Activated CD4-positive, alpha-beta memory T cell treated with anti-CD3 and anti-CD28 coated beads for 36 hours (primary cell): Measurements from ENCODE around the gene CD70. TPM values are rescaled to one million over a fixed set of nuclear protein-coding genes. Genes with fewer than 3 reads are reported as not detected.
"Not testable (repeated sequence)": the region's sequence is repeated elsewhere in the genome, so short reads cannot be mapped to it uniquely, and the experiment has no call there.

Experiments used
- CTCF ChIA-PET: fragments of 350-600 bp; sonication (Branson Sonifier 250); formaldehyde crosslinking; loops from one replicate; lab custom pipeline; 2021; ENCODE audit warnings: antibody characterized with exemption, inconsistent platforms; lab: Charles Lee
- POLR2A ChIA-PET: fragments of 350-600 bp; sonication (Branson Sonifier 250); formaldehyde crosslinking; loops from one replicate; lab custom pipeline; 2021; ENCODE audit warnings: antibody characterized with exemption; lab: Charles Lee
- DNase-seq: peaks from one replicate; pipeline ENCODE4 v3.0.0-alpha.2; 2020
- H3K27ac Mint-ChIP-seq: one replicate; pipeline ENCODE4 v1.8.0; 2021; ENCODE audit warnings: mixed read lengths
- H3K27me3 Mint-ChIP-seq: one replicate; pipeline ENCODE4 v1.8.0; 2021; ENCODE audit warnings: mixed read lengths
- H3K36me3 Mint-ChIP-seq: one replicate; pipeline ENCODE4 v1.8.0; 2021; ENCODE audit warnings: mixed read lengths
- H3K4me1 Mint-ChIP-seq: one replicate; pipeline ENCODE4 v1.8.0; 2021; ENCODE audit warnings: low read depth, mixed read lengths
- H3K4me3 Mint-ChIP-seq: one replicate; pipeline ENCODE4 v1.8.0; 2021; ENCODE audit warnings: mild to moderate bottlenecking, mixed read lengths
- H3K9me3 Mint-ChIP-seq: one replicate; pipeline ENCODE4 v1.8.0; 2021; ENCODE audit warnings: mixed read lengths
- intact Hi-C: fragments of 100-400 bp; cut with micrococcal nuclease; formaldehyde crosslinking; loops from one replicate; pipeline ENCODE4 v1.15.1; 2023
- total RNA-seq, 2 experiments: library from RNA; stranded (reverse); gene quantifications; one replicate each; pipeline ENCODE4 v1.2.3, GENCODE V29; 2021

Gene CD70
- total RNA-seq, 2 experiments from 2014 or later = 8.4 to 10.7 TPM

DNA sequence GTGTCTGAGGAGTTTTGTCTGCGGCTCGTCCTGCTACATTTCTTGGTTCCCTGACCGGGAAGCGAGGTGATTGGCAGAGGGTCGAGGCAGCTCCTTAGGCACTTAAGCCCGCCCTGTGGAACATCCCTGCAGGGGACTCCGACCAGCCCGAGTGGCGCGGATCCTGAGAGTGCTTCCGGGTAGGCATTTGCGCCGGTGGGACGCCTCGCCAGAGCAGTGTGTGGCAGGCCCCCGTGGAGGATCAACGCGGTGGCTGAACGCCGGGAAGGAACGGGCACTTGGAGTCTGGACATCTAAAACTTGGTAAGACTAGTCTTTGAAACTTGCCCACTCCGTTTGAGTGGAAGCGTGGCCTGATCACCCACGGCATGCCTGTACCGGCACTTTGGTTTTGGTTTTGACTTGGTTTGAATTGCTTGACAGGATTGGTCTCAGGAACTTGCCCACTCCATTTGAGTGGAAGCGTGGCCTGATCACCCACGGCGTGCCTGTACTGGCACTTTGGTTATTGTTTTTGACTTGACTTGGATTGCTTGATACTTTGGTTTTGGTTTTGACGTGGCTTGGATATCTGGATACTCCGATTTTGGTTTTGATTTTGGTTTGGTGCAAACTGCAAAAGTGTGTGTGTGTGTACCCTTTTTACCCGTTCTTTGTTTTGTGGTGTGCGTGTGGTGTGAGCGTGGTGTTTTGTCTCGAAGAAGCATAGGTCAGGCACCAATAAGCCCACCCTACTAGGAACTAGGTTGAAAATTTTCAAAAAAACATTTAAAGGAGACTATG lies 6.7 kb upstream of the CD70 start:
- DNase-seq, CTCF ChIA-PET, H3K36me3 Mint-ChIP-seq, H3K4me3 Mint-ChIP-seq, H3K9me3 Mint-ChIP-seq, H3K27me3 Mint-ChIP-seq, POLR2A ChIA-PET: not testable (repeated sequence)
- intact Hi-C loops = loop anchor here (1.0 kb wide), 1 partner anchor 19 kb away; no protein-coding TSS in a partner anchor
- Mint-ChIP-seq H3K27ac (peak overlapping the region; percentile 28), H3K4me1 (peaks cover 41% of the 10 kb centered on the region)

DNA sequence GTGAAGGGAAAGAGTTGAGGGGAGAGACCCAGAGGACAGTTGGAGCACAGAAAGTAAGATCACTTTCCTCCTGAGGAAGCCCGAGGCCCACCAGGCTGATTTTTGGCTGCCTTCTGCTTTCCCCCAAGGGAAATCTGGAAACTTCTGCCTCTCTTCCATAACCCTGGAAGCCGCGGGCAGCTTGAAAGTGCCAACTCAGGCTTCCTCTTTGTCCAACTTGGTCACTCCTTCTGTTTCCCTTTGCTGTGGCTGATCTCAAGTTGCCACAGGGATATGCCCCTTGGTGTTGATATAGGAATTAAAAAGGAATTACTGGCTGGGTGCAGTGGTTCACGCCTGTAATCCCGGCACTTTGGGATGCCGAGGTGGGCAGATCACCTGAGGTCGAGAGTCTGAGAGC lies 5.7 kb upstream of the CD70 start:
- ChIA-PET CTCF (no interaction called here), POLR2A (no interaction called here)
- Mint-ChIP-seq H3K27ac (no peak overlapping the region), H3K9me3 (no peaks in the 10 kb centered on the region), H3K4me3 (no peak overlapping the region), H3K4me1 (peaks cover 45% of the 10 kb centered on the region), H3K27me3 (peaks cover 11% of the 10 kb centered on the region), H3K36me3 (no peaks in the 10 kb centered on the region)
- no peak for DNase-seq
- intact Hi-C loops = no loop called here

DNA sequence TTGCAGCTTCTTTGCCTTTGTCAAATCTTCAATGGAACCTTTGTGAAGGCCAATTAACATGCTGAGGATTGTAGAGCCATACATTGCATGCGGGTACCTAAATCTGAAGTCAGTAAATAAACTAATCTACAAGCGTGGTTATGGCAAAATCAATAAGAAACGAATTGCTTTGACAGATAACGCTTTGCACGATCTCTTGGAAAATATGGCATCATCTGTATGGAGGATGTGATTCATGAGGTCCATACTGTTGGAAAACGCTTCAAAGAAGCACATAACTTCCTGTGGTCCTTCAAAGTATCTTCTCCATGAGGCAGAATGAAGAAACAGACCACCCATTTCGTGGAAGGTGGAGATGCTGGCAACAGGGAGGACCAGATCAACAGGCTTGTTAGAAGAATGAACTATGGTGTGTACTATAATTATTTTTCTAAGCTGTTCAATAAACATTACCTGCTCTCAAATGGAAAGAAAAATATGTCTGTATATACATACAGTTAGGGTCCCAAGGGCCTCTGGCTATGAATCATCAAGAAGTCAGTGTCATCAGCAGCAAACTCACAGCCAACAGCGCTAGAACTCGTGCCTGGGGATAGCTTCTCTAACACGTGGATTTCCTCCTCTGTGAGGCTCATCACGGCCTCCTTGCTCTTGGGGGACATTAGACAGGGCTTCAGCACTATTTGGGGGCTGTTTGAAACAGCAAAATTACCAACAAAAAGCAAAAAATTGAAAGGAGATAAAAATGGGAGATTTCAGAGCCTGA lies 2.9 kb upstream of the CD70 start:
- Mint-ChIP-seq H3K9me3 (no peaks in the 10 kb centered on the region), H3K4me1 (peaks cover 51% of the 10 kb centered on the region), H3K36me3 (no peaks in the 10 kb centered on the region), H3K4me3 (no peak overlapping the region), H3K27me3 (peaks cover 32% of the 10 kb centered on the region), H3K27ac (no peak overlapping the region)
- POLR2A ChIA-PET = interaction anchor here (1.1 kb wide), 1 partner anchor 41 kb away, joined by 3 read pairs; no protein-coding TSS in a partner anchor
- intact Hi-C loops = loop anchor here (2.0 to 5.0 kb wide), 3 partner anchors 42 to 75 kb away; partner anchors contain the start of gene TNFSF9
- CTCF ChIA-PET = interaction anchor here (1.1 to 2.4 kb wide), 2 partner anchors 26 to 77 kb away, joined by 3 to 7 read pairs; no protein-coding TSS in a partner anchor
- DNase-seq = no peak

DNA sequence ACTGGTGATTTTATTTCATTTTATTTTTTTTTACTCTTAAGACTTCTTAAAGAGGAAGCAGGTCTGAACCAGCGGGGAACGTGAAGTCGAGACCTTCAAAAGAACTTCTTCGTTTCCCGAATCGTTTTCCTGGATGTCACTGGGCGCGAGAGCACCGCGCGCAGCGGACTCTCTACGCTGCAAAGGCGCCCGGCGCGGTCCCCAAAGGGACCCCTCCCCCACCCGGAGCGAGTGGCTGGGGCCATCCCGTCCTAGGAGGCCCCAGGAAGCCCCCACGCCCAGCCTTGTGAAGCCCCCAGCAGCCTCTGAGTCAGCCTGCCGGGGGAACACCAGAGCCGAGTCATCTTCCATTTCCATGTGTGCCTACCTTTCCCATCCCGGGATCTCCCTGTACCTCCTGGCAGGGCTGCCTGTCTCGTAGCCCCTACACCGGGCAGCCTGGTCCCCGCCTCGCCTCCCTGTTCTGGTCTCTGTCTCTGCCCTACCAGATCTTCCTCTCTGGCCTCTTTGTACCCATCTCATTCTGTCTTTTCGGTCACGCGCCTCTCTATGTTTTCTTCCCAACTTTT lies 608 bp downstream of the CD70 start:
- Mint-ChIP-seq H3K9me3 (no peaks in the 10 kb centered on the region), H3K36me3 (no peaks in the 10 kb centered on the region), H3K4me1 (peaks cover 58% of the 10 kb centered on the region), H3K27me3 (peaks cover 56% of the 10 kb centered on the region), H3K27ac (no peak overlapping the region), H3K4me3 (peak overlapping the region; percentile 71)
- peak; percentile 35 for DNase-seq
- intact Hi-C loops = loop anchor here (5.0 kb wide), 2 partner anchors 38 to 58 kb away; partner anchors contain the start of gene TNFSF9
- ChIA-PET POLR2A (no interaction called here), CTCF (interaction anchor here (1.2 kb wide), 1 partner anchor 74 kb away, joined by 3 read pairs; no protein-coding TSS in a partner anchor)

DNA sequence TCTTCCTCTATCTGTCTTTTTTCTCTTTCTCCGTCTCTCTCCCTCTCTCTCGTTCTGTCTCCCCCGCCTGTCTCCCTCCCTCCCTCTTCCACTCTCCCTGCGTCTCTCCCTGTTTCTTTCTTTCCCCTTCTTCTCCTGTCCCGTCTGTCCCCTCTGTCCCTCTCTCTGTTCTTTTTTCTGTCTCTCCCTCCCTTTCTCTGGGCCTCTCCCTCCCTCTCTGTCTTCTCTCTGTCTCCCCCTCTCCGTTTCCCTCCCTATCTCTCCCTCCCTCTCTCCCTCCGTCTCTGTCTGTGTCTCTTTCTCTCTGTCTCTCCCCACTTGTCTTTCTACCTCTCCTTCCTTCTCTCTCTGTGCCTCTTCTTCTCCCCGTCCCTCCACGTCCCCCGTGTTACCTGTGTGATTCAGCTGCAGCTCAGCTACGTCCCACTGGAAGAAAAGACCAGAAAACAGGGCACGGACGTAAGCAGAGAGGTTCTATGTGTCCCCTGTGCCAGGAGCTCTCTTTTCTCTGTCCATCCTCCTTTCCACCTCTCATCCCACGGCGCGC lies 1.2 kb downstream of the CD70 start:
- POLR2A ChIA-PET = no interaction called here
- H3K27ac Mint-ChIP-seq = no peak overlapping the region
- H3K4me3 Mint-ChIP-seq = peak overlapping the region; percentile 71
- DNase-seq = no peak
- CTCF ChIA-PET = interaction anchor here (1.2 kb wide), 1 partner anchor 73 kb away, joined by 3 read pairs; no protein-coding TSS in a partner anchor
- H3K9me3 Mint-ChIP-seq = no peaks in the 10 kb centered on the region
- H3K36me3 Mint-ChIP-seq = no peaks in the 10 kb centered on the region
- intact Hi-C loops = loop anchor here (5.0 kb wide), 2 partner anchors 37 to 57 kb away; partner anchors contain the start of gene TNFSF9
- H3K27me3 Mint-ChIP-seq = peaks cover 56% of the 10 kb centered on the region
- H3K4me1 Mint-ChIP-seq = peaks cover 58% of the 10 kb centered on the region

DNA sequence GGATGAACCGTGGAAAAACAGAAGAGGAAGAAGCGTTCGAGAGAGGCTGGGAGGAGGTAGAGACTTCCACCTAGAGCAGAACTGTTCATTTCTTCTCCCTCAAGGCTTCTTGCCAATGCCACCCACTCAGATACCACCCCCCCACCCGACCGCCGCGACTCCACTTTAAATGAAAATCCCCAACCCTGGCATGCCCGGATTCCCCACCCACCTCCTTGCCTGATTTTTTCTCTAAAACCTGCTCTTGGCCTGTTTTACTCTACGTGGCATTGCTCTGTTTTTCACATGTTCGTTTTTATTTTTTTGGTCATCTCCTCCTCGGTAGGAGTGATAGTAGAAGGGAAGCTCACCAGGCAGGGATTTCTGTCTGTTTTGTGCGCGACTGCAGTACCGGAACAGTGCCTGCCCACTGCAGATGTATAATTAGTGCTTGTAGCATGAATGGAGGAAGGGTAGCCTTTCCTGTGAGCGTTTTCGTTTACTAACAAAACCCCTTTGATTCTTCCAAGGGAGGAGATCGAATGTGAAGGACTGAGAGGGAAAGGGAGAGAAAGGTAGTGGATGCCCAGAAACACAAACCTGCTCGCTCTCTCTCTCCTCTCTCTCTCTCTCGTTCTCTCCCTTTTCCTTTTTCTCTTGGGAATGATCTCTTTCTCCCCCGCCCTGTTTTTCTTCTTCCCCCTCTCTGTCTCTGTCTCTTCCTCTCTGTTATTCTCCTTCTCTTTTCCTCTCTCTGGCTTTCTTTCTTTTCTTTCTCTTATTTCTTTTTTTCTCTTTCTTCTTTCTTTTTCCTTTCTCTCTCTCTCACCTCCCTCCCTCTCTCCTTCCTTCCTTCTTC lies 2.2 kb downstream of the CD70 start:
- ChIA-PET POLR2A (no interaction called here), CTCF (no interaction called here)
- H3K27me3 Mint-ChIP-seq = peaks cover 51% of the 10 kb centered on the region
- peak overlapping the region; percentile 20 for H3K27ac Mint-ChIP-seq
- H3K4me3 Mint-ChIP-seq = peak overlapping the region; percentile 71
- no peaks in the 10 kb centered on the region for H3K36me3 Mint-ChIP-seq
- peak; percentile 30 for DNase-seq
- peaks cover 53% of the 10 kb centered on the region for H3K4me1 Mint-ChIP-seq
- H3K9me3 Mint-ChIP-seq = no peaks in the 10 kb centered on the region
- intact Hi-C loops = no loop called here

DNA sequence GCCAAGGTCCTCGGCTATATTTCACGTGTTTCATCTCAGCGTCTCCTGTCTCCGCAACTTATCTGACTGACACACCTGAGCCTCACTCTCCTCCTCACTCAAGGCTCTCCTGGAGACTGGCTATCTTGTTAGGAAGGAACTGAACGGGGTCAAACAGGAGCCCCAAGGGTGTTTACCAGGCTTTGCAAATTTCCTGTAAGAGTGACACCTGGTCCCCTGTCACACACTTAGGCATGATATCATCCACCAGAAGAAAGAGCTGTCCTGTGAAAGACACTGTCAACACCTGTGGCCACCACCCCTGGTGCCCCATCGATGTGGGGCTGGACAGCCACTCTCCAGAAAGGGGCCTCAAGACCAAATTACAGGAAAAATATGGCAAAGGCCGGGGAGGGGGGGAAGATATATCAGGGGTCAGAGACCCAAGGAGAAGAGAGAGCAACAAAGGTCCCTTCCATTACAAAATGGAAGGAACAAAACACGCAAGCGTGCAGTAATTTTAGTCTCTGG lies 2.9 kb downstream of the CD70 start:
- intact Hi-C loops = no loop called here
- Mint-ChIP-seq H3K9me3 (no peaks in the 10 kb centered on the region), H3K4me3 (no peak overlapping the region), H3K27me3 (peaks cover 51% of the 10 kb centered on the region), H3K27ac (no peak overlapping the region), H3K36me3 (no peaks in the 10 kb centered on the region), H3K4me1 (peaks cover 48% of the 10 kb centered on the region)
- ChIA-PET POLR2A (no interaction called here), CTCF (no interaction called here)
- no peak for DNase-seq

DNA sequence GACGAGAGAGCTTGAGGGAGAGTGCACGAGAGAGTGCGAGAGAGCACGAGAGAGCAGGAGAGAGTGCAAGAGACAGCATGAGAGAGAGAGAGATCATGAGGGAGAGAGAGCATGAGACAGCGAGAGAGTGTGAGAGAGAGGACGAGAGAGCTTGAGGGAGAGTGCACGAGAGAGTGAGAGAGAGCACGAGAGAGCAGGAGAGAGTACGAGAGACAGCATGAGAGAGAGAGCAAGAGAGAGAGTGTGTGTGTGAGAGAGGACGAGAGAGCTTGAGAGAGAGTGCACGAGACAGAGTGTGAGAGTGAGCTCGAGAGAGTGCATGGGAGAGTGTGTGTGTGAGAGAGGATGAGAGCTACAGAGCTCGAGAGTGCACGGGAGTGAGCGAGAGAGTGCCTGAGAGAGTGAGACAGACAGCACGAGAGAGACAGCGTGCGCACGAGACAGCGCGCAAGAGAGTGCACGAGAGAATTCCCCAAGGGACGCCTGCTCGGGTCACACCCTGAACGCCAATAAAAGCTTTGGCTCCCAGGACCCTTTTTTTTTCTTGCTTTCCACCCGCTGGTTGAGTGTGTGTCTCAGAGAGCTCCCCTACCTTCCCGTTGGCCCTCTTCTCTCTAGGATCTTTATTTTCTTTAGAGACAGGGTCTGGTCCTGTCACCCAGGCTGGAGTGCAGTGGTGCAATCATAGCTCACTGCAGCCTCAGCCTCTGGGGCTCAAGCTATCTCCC lies 3.7 kb downstream of the CD70 start:
- POLR2A ChIA-PET = interaction anchor here (0.6 to 0.8 kb wide), 2 partner anchors 29 to 304 kb away, joined by 3 read pairs; no protein-coding TSS in a partner anchor
- CTCF ChIA-PET = no interaction called here
- H3K27me3 Mint-ChIP-seq = peaks cover 47% of the 10 kb centered on the region
- H3K27ac Mint-ChIP-seq = no peak overlapping the region
- H3K9me3 Mint-ChIP-seq = no peaks in the 10 kb centered on the region
- H3K4me3 Mint-ChIP-seq = peak overlapping the region; percentile 36
- intact Hi-C loops = no loop called here
- no peaks in the 10 kb centered on the region for H3K36me3 Mint-ChIP-seq
- H3K4me1 Mint-ChIP-seq = peaks cover 44% of the 10 kb centered on the region
- peak; percentile 24 for DNase-seq

DNA sequence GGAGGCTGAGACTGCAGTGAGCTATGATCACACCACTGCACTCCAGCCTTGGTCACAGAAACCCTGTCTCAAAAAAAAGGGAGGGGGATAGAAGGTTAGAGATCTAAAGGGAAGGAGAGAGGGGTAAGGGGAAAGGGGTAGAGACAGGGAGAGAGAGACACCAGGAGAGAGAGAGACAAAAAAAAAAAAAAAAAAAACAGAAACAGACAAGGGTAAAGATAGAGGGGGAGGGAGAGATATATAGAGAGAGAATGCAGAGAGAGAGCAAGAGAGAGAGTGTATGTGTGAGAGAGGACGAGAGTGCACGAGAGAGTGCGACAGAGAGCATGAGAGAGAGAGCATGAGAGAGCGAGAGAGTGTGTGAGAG lies 4.2 kb downstream of the CD70 start:
- Mint-ChIP-seq H3K4me1 (peaks cover 42% of the 10 kb centered on the region), H3K27ac (no peak overlapping the region), H3K4me3 (peak overlapping the region; percentile 36), H3K36me3 (no peaks in the 10 kb centered on the region), H3K27me3 (peaks cover 47% of the 10 kb centered on the region), H3K9me3 (no peaks in the 10 kb centered on the region)
- no peak for DNase-seq
- ChIA-PET CTCF (no interaction called here), POLR2A (interaction anchor here (0.8 kb wide), 1 partner anchor 29 kb away, joined by 3 read pairs; no protein-coding TSS in a partner anchor)
- intact Hi-C loops = no loop called here

DNA sequence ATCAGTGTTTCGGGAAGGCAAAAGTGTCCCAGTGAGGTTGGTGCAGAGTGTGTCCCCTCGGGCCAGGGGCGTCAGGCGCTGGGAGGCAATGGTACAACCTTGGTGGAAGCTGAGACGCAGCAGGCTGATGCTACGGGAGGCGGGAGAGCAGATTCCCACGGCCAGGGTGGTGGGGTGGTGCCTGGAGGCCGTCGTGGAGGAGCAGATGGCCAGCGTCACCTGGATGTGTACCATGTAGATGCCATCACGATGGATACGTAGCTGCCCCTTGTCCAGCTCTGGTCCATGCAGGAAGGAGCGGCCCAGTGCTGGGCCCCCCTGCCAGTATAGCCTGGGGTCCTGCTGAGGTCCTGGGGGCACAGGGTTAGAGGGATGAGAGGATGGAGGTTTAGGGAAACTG lies 4.9 kb downstream of the CD70 start:
- Mint-ChIP-seq H3K27ac (no peak overlapping the region), H3K9me3 (no peaks in the 10 kb centered on the region), H3K27me3 (peaks cover 45% of the 10 kb centered on the region), H3K4me1 (peaks cover 37% of the 10 kb centered on the region), H3K36me3 (no peaks in the 10 kb centered on the region), H3K4me3 (no peak overlapping the region)
- CTCF ChIA-PET = no interaction called here
- POLR2A ChIA-PET = no interaction called here
- intact Hi-C loops = no loop called here
- no peak for DNase-seq
